Right atrium auricular region (tissue), 2 donors: ENCODE results near the gene DCLRE1C. TPM values are rescaled to one million over a fixed set of nuclear protein-coding genes. Genes with fewer than 3 reads are reported as not detected.

Experiments
- DNase-seq: peaks from one replicate; pipeline ENCODE4 v3.0.0-alpha.2; 2019; ENCODE audit warnings: low spot score
- H3K27ac ChIP-seq, 2 donors: fragments of 200-600 bp; sonication (generic); 1 replicate in 1 of 2; 2 replicates in 1 of 2; pipeline ENCODE4 v1.5.1; 2016 to 2019
- H3K27me3 ChIP-seq, 2 donors: fragments of 200-600 bp; sonication (generic); one replicate each; pipeline versions ENCODE4 v1.5.1 to v1.6.0; 2017 to 2019
- H3K36me3 ChIP-seq: fragments of 200-600 bp; sonication (generic); one replicate; pipeline ENCODE4 v1.5.1; 2016
- H3K4me1 ChIP-seq, 2 donors: fragments of 200-600 bp; sonication (generic); one replicate each; pipeline versions ENCODE4 v1.5.1 to v1.6.0; 2017 to 2019
- H3K4me3 ChIP-seq, 2 donors: fragments of 200-600 bp; sonication (generic); 1 replicate in 1 of 2; 2 replicates in 1 of 2; pipeline ENCODE4 v1.5.1; 2017 to 2019; ENCODE audit warnings: mild to moderate bottlenecking in 1 of 2, moderate library complexity in 1 of 2
- H3K9me3 ChIP-seq, 2 donors: fragments of 200-600 bp; sonication (generic); one replicate each; pipeline ENCODE4 v1.5.1; 2019
- total RNA-seq, 2 donors: library from RNA; depleted of rRNA; stranded (reverse); fragments of >200 nt; gene quantifications; one replicate each; pipeline ENCODE4 v1.1.0, GENCODE V29; 2016
- TF ChIP-seq, protein P1 (sequence below), 2 donors: fragments of 200-600 bp; sonication (generic); IDR thresholded peaks; one replicate each; pipeline ENCODE4 v1.5.1; 2019; ENCODE audit warnings: antibody characterized with exemption in 2 of 2

The DCLRE1C gene
- total RNA-seq, 2 donors from 2014 or later = 2.9 to 4.1 TPM

DNA sequence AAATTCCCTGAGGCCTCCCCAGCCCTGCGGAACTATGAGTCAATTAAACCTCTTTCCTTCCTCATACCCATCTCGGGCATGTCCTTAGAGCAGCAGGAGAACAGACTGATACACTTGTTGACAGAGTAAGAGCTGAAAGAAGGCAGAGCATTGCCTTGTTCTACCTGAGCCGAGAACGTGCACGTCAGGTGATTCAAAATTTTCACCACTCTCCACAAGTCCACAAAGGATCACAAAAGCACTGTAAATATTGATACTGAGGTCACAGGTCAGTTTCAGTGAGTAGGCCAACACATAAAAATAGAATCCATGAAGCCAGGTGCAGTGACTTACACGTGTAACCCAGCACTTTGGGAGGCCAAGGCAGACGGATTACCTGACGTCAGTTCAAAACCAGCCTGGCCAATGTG is 27.8 kb downstream of the DCLRE1C start:
- H3K36me3 ChIP-seq = peaks cover 78% of the 10 kb centered on the region
- no peak for DNase-seq
- H3K9me3 ChIP-seq = no peaks in the 10 kb centered on the region

DNA sequence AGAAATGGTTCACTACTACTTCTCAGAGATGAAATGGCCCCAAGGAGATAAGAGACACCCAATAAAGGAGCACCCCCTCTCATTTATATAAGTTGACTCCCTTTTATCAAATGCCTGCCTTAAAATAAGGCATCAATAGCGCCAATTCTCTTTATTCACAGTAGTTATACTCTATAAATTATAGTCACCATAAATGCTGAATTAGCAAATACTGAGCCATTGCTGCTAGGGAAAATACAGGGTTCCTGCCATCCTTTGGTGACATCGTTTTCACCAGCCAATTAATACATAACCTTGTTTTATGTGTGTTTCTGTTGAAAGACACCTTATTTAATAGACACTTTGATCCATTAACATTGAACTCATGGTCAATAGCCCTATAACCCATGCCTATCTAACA is 28.6 kb downstream of the DCLRE1C start:
- DNase-seq = no peak
- TF ChIP-seq, protein P1, sequence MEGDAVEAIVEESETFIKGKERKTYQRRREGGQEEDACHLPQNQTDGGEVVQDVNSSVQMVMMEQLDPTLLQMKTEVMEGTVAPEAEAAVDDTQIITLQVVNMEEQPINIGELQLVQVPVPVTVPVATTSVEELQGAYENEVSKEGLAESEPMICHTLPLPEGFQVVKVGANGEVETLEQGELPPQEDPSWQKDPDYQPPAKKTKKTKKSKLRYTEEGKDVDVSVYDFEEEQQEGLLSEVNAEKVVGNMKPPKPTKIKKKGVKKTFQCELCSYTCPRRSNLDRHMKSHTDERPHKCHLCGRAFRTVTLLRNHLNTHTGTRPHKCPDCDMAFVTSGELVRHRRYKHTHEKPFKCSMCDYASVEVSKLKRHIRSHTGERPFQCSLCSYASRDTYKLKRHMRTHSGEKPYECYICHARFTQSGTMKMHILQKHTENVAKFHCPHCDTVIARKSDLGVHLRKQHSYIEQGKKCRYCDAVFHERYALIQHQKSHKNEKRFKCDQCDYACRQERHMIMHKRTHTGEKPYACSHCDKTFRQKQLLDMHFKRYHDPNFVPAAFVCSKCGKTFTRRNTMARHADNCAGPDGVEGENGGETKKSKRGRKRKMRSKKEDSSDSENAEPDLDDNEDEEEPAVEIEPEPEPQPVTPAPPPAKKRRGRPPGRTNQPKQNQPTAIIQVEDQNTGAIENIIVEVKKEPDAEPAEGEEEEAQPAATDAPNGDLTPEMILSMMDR (IDR thresholded peaks at IDR 0.05) = no peak
- Histone ChIP-seq H3K27me3 (no peaks in the 10 kb centered on the region), H3K36me3 (peaks cover 79% of the 10 kb centered on the region), H3K4me1 (no peaks in the 10 kb centered on the region), H3K4me3 (no peak overlapping the region), H3K9me3 (no peaks in the 10 kb centered on the region), H3K27ac (no peak overlapping the region)

More for the DNA sequence above, 27.8 kb downstream of the DCLRE1C start:
- H3K27me3 ChIP-seq = no peaks in the 10 kb centered on the region
- no peaks in the 10 kb centered on the region for H3K4me1 ChIP-seq
- TF ChIP-seq, protein P1 (IDR thresholded peaks at IDR 0.05) = no peak
- no peak overlapping the region for H3K27ac ChIP-seq
- no peak overlapping the region for H3K4me3 ChIP-seq

DNA sequence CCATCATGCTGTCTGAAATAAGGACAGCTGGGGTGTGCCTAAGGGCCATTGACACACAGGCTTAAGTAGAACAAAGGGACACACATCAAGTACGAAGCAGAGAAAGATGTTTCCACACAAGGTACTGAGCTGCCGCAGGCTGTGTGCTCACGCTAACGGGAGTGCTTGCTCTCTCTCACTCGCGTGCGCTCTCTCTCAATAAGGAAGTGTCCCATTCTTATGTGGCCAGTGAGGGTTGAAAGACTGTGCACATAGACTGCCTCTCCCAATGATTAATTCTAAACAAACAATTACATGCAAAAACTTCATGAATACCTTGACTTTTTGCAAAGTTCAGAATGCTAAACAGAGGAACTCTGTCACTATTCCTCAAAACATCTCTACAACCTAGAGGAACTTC is 29.9 kb downstream of the DCLRE1C start:
- TF ChIP-seq, protein P1 (IDR thresholded peaks at IDR 0.05) = no peak
- no peak overlapping the region for H3K4me3 ChIP-seq
- no peaks in the 10 kb centered on the region for H3K4me1 ChIP-seq
- no peak overlapping the region for H3K27ac ChIP-seq
- no peaks in the 10 kb centered on the region for H3K27me3 ChIP-seq
- H3K9me3 ChIP-seq = no peaks in the 10 kb centered on the region
- H3K36me3 ChIP-seq = peaks cover 82% of the 10 kb centered on the region
- DNase-seq = no peak

DNA sequence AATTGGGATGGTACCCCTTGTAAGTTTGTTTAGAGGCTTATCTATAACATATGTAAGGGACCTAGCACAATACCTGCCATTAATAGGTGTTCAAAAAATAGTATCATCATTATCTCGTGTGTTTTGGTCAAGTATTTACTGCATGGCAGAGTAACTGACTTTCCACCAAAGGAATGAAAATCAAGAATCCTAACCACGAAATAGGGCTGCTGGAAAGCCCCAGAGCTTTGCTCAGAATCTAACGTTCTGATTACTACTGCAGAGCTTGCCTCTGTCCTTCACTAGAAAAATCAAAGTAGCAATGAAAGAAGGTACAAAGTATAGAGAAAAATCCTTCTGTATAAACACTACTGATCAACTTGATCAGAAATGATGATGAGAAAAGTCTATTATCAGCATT is 34.9 kb downstream of the DCLRE1C start:
- Histone ChIP-seq H3K4me3 (no peak overlapping the region), H3K36me3 (peaks cover 74% of the 10 kb centered on the region), H3K27me3 (no peaks in the 10 kb centered on the region), H3K4me1 (no peaks in the 10 kb centered on the region), H3K9me3 (peaks cover 4 to 28% of the 10 kb centered on the region in 2 donors), H3K27ac (no peak overlapping the region)
- no peak for DNase-seq
- TF ChIP-seq, protein P1 (IDR thresholded peaks at IDR 0.05) = no peak

DNA sequence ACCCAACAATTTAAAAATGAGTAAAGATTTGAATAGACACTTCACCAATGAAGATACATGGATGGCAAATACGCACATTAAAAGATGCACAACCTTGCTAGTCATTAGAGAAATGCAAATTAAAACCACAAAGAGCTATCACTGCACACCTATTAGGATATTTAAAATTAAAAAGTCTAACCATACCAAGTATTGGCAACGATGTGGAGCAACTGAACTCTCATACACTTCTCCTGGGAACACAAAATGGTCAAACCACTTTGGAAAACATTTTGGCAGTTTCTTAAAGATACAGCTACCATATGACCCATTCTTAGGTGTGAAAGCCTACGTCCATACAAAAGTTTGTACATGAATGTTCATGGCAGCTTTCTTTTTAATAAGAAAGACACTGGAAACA is 36.1 kb downstream of the DCLRE1C start:
- TF ChIP-seq, protein P1 (IDR thresholded peaks at IDR 0.05) = no peak

DNA sequence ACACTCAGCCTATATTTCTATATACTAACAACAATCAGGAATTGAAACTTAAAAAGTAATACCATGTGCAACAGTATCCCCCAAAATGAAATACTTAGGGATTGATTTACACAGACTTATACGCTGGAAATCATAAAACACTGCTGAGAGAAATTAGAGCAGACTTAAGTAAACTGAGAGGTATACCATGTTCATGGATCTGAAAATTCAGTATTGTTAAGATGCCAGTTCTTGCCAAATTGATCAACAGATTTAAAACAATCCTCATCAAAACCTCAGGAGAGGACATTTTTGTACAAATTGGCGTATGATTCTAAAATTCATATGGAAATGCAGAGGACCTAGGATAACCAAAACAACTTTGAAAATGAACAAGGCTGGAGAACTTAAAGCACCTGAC is 37.3 kb downstream of the DCLRE1C start:
- TF ChIP-seq, protein P1 (IDR thresholded peaks at IDR 0.05) = no peak
- Histone ChIP-seq H3K27me3 (no peaks in the 10 kb centered on the region), H3K27ac (no peak overlapping the region), H3K36me3 (peaks cover 57% of the 10 kb centered on the region), H3K9me3 (peaks cover 4 to 28% of the 10 kb centered on the region in 2 donors), H3K4me1 (no peaks in the 10 kb centered on the region), H3K4me3 (no peak overlapping the region)
- DNase-seq = no peak

More for the DNA sequence above, 36.1 kb downstream of the DCLRE1C start:
- Histone ChIP-seq H3K27me3 (no peaks in the 10 kb centered on the region), H3K27ac (no peak overlapping the region), H3K4me1 (no peaks in the 10 kb centered on the region), H3K4me3 (no peak overlapping the region), H3K9me3 (peaks cover 4 to 28% of the 10 kb centered on the region in 2 donors), H3K36me3 (peaks cover 69% of the 10 kb centered on the region)
- DNase-seq = no peak
